ENCODE measurements around the gene VPS4A. TPM values are rescaled to one million over a fixed set of nuclear protein-coding genes. Genes with fewer than 3 reads are reported as not detected.
"Not testable (repeated sequence)": the region's sequence is repeated elsewhere in the genome, so short reads cannot be mapped to it uniquely, and the experiment has no call there.

VPS4A gene
- polyA plus RNA-seq, 1 experiment = 12.8 TPM

DNA sequence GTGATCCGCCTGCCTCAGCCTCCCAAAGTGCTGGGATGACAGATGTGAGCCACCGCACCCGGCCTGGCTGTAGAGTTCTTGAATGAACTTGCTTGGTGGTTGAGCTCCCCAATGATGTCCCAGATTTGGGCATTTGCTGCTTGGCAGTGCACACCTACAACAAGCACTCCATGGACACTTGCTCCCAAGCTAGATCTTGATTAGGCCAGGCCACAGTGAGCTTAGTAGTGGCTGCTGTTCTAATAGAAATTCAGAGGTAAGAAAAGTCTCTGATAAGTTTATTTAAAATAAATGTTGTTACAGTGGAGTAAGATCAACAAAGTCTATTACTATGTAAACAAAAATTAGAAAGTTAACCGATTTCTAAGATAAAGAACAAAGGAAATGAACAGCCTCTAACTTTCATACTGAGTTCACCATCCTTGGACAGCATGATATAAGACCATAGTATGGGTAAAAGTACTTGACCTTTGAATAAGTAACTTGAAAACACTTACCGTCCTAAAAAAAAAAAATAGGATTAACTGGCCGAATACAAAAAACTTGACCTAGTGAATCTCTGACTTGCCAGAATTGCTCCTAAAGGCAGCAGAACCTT is 39.5 kb downstream of the VPS4A start:
- DNase-seq (ENCODE audit: low read depth, low spot score) = no peak
- POLR2A ChIA-PET = interaction anchor here (0.6 to 0.7 kb wide), 2 partner anchors 10 to 20 kb away, joined by 3 to 4 read pairs; no protein-coding TSS in a partner anchor

DNA sequence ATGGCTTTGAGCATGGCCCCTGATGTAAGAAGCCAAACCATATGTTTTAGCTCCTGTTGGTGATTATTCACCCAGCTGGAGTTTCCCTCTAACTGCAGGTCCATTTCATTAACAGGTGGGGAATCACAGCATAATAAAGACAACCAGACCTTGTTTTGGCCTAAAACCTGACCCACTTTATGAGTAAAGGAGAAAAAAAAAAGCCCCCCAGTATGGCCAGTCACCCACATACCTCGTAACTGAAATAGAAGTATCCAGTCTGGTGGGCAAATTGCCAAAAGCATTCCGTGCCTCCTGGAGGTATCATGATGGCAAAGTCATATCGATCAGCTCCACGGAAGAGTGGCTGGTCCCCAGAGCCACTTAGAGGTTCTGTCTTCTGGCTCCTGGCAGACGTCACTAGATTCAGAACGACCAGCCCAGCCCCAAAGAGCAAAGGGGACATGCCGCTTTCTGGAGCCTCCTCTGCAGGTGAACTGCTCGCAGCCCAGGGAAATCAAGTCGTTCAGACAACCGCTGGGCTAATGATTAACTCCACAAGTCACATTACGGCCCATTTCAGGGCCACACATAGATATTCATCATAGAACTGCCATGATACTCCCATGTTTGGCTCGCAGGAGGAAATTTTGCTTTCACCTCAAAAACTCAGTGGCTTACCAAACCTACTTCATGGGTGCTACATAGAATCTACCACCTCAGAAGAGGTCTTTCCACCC is 40.3 kb downstream of the VPS4A start, which contains the start of gene TMED6:
TMED6 (minus strand) TSS at position 478 of the 719 bp plus-strand sequence; CDS start at position 445, 33 bp downstream.
- Histone ChIP-seq H3K27ac (ENCODE audit: low read depth, low read length) (no peak within 1 kb of the TSS), H3K27me3 (ENCODE audit: control insufficient read depth, insufficient read depth, low read length) (no peaks in the 10 kb centered on the region), H3K9me3 (ENCODE audit: control insufficient read depth, insufficient read depth, low read length) (no peaks in the 10 kb centered on the region), H3K4me3 (ENCODE audit: low read depth, low read length) (no peak within 1 kb of the TSS)
- POLR2A ChIA-PET = no interaction called here
- TF ChIP-seq, protein P1, sequence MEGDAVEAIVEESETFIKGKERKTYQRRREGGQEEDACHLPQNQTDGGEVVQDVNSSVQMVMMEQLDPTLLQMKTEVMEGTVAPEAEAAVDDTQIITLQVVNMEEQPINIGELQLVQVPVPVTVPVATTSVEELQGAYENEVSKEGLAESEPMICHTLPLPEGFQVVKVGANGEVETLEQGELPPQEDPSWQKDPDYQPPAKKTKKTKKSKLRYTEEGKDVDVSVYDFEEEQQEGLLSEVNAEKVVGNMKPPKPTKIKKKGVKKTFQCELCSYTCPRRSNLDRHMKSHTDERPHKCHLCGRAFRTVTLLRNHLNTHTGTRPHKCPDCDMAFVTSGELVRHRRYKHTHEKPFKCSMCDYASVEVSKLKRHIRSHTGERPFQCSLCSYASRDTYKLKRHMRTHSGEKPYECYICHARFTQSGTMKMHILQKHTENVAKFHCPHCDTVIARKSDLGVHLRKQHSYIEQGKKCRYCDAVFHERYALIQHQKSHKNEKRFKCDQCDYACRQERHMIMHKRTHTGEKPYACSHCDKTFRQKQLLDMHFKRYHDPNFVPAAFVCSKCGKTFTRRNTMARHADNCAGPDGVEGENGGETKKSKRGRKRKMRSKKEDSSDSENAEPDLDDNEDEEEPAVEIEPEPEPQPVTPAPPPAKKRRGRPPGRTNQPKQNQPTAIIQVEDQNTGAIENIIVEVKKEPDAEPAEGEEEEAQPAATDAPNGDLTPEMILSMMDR (IDR thresholded peaks at IDR 0.05; ENCODE audit: low read depth, low read length) = no peak
- no peak for DNase-seq (ENCODE audit: low read depth, low spot score)
- CTCF ChIA-PET = interaction anchor here (1.0 kb wide), 1 partner anchor 201 kb away, joined by 4 read pairs; no protein-coding TSS in a partner anchor

More for the DNA sequence above, 39.5 kb downstream of the VPS4A start:
- CTCF ChIA-PET = interaction anchor here (1.0 kb wide), 1 partner anchor 200 kb away, joined by 4 read pairs; no protein-coding TSS in a partner anchor
- no peak overlapping the region for H3K27ac ChIP-seq (ENCODE audit: low read depth, low read length)
- H3K27me3 ChIP-seq (ENCODE audit: control insufficient read depth, insufficient read depth, low read length) = no peaks in the 10 kb centered on the region
- H3K9me3 ChIP-seq (ENCODE audit: control insufficient read depth, insufficient read depth, low read length) = no peaks in the 10 kb centered on the region
- H3K4me3 ChIP-seq (ENCODE audit: low read depth, low read length) = no peak overlapping the region
- TF ChIP-seq, protein P1 (IDR thresholded peaks at IDR 0.05; ENCODE audit: low read depth, low read length) = no peak

DNA sequence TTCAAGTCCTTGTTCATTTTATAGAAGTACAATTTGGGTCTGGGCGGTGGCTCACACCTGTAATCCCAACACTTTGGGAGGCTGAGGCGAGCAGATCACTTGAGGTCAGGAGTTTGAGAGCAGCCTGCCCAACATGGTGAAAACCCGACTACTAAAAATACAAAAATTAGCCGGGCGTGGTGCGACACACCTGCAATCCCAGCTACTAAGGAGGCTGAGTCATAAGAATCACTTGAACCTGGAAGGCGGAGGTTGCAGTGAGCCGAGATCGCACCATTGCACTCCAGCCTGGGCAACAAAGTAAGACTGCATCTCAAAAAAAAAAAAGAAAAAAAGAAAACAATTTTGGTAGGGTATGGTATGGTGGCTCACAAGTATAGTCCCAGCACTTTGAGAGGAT is 48.9 kb downstream of the VPS4A start:
- POLR2A ChIA-PET; H3K27ac ChIP-seq (ENCODE audit: low read depth, low read length); CTCF ChIA-PET; H3K27me3 ChIP-seq (ENCODE audit: control insufficient read depth, insufficient read depth, low read length); DNase-seq (ENCODE audit: low read depth, low spot score); H3K9me3 ChIP-seq (ENCODE audit: control insufficient read depth, insufficient read depth, low read length); H3K4me3 ChIP-seq (ENCODE audit: low read depth, low read length): not testable (repeated sequence)

DNA sequence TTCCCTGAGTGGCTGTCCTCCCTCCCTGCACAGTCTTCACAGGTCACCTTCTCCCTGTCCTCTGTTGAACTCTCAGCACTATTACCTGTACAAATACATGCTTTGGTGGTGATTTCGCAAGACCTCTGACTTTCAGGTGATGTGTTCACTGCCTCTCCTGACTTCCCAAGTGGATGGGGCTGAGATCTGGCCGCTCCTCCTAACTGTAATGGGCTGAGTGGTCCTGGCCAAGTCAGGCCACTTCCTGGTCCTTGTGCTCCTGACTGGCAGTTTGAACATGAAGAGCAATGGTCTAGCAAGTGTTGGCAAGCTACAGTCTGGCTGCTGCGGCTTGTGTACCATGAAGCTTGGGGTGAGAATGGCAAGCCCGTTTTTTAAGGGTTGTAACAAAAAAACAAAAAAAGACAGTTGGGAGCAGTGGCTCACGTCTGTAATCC is 52.1 kb downstream of the VPS4A start:
- ChIA-PET CTCF (no interaction called here), POLR2A (no interaction called here)
- Histone ChIP-seq H3K27me3 (ENCODE audit: control insufficient read depth, insufficient read depth, low read length) (no peaks in the 10 kb centered on the region), H3K27ac (ENCODE audit: low read depth, low read length) (no peak overlapping the region), H3K9me3 (ENCODE audit: control insufficient read depth, insufficient read depth, low read length) (no peaks in the 10 kb centered on the region), H3K4me3 (ENCODE audit: low read depth, low read length) (no peak overlapping the region)
- no peak for DNase-seq (ENCODE audit: low read depth, low spot score)
- TF ChIP-seq, protein P1 (IDR thresholded peaks at IDR 0.05; ENCODE audit: low read depth, low read length) = no peak

DNA sequence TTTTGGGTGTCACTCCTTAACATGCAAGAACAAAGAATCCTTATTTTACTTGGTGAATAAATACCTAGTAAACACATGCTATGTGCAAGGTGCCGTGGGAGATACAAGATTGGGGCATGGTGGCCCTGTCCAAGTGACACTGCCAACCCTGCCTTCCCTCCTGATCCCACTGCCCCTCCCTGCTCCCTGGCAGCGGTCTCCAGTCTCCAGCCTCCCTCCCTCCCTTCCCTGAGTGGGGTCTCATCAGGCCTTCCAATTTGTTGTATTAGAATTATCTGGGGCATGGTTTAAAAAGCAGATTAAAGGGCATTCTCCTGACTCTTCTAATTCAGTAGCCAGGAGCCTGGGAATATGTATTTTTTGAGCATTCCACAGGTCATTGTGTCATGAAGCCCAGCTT is 52.9 kb downstream of the VPS4A start:
- no peak overlapping the region for H3K27ac ChIP-seq (ENCODE audit: low read depth, low read length)
- no peaks in the 10 kb centered on the region for H3K9me3 ChIP-seq (ENCODE audit: control insufficient read depth, insufficient read depth, low read length)
- no peak for DNase-seq (ENCODE audit: low read depth, low spot score)
- no peaks in the 10 kb centered on the region for H3K27me3 ChIP-seq (ENCODE audit: control insufficient read depth, insufficient read depth, low read length)
- ChIA-PET POLR2A (no interaction called here), CTCF (no interaction called here)
- TF ChIP-seq, protein P1 (IDR thresholded peaks at IDR 0.05; ENCODE audit: low read depth, low read length) = no peak
- no peak overlapping the region for H3K4me3 ChIP-seq (ENCODE audit: low read depth, low read length)

Data from AG04450 (cell line).